Thymus (tissue), 11 donors: ENCODE measurements around the gene BFSP2. TPM values are rescaled to one million over a fixed set of nuclear protein-coding genes. Genes with fewer than 3 reads are reported as not detected.

Experiments used
- DNase-seq, 9 donors: peaks; one replicate each; pipeline ENCODE4 v3.0.0-alpha.2; 2013; ENCODE audit warnings: low spot score in 9 of 9, low read depth in 6 of 9, missing footprints in 1 of 9
- H3K27ac ChIP-seq, 2 donors: one replicate each; pipeline ENCODE4 v1.5.1; 2013; ENCODE audit warnings: control low read depth in 1 of 2, low read depth in 1 of 2, low read length in 1 of 2, mild to moderate bottlenecking in 1 of 2, moderate library complexity in 1 of 2
- H3K27me3 ChIP-seq, 2 donors: one replicate each; pipeline ENCODE4 v1.5.1; 2013; ENCODE audit warnings: low read length in 1 of 2; ENCODE audit not compliant: control insufficient read depth in 2 of 2, insufficient read depth in 1 of 2
- H3K36me3 ChIP-seq, 2 donors: one replicate each; pipeline ENCODE4 v1.5.1; 2013; ENCODE audit warnings: low read length in 1 of 2, mild to moderate bottlenecking in 1 of 2, moderate library complexity in 1 of 2; ENCODE audit not compliant: control insufficient read depth in 2 of 2, insufficient read depth in 2 of 2
- H3K4me1 ChIP-seq, 2 donors: one replicate each; pipeline ENCODE4 v1.5.1; 2013; ENCODE audit warnings: low read length in 2 of 2; ENCODE audit not compliant: control insufficient read depth in 2 of 2, insufficient read depth in 2 of 2
- H3K4me3 ChIP-seq, 2 donors: one replicate each; pipeline ENCODE4 v1.5.1; 2013; ENCODE audit warnings: low read length in 2 of 2, control low read depth in 1 of 2, mild to moderate bottlenecking in 1 of 2
- H3K9me3 ChIP-seq, 2 donors: one replicate each; pipeline ENCODE4 v1.5.1; 2013; ENCODE audit warnings: low read length in 1 of 2, mild to moderate bottlenecking in 1 of 2; ENCODE audit not compliant: control insufficient read depth in 2 of 2, insufficient read depth in 1 of 2
- WGBS: extraction: QIAGEN DNeasy Blood & Tissue Kit; methylation state at CpG from one replicate; pipeline ENCODE4 v1.1.7; 2013; 5-methylcytosine and 5-hydroxymethylcytosine counted together
- polyA plus RNA-seq: library from polyadenylated mRNA; stranded (reverse); fragments of 200-250 nt; gene quantifications from one replicate; pipeline ENCODE4 v1.2.3, GENCODE V29; 2013
- total RNA-seq: library from RNA; stranded (reverse); fragments of 120-200 nt; gene quantifications from one replicate; pipeline ENCODE4 v1.2.4, GENCODE V29; 2013
- donor health status: healthy.

The BFSP2 gene
- total and polyA plus RNA-seq, 2 donors: 3.6 to 3.8 TPM

DNA sequence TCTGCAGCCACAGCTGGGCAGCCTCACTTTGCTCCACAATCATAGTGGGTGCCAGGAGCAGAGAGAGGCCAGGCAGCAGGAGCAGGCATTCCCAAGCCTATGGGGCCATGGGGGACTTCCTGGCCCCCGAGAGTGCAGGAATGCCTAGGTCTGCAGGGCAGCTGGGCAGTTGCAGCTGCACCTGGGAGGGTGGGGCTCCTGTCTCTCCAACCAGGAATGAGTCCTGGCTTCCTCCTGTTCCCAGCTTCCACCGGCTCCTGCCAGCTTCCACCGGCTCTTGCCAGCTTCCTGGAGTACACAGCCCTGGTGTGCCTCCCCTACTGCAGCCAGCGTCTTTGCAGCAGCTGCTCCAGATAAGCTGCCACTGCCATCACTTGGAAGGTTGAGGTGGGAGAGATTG lies 87.3 kb downstream of the BFSP2 start:
- Histone ChIP-seq H3K36me3 (peaks cover 0 to 9% of the 10 kb centered on the region in 2 donors), H3K4me1 (peaks cover 21 to 36% of the 10 kb centered on the region in 2 donors), H3K9me3 (peaks cover 6 to 25% of the 10 kb centered on the region in 2 donors), H3K27ac (no peak overlapping the region), H3K4me3 (no peak overlapping the region), H3K27me3 (no peaks in the 10 kb centered on the region)
- 83% methylated on average over 4 of the region's 4 CpGs for WGBS
- DNase-seq: no peak

DNA sequence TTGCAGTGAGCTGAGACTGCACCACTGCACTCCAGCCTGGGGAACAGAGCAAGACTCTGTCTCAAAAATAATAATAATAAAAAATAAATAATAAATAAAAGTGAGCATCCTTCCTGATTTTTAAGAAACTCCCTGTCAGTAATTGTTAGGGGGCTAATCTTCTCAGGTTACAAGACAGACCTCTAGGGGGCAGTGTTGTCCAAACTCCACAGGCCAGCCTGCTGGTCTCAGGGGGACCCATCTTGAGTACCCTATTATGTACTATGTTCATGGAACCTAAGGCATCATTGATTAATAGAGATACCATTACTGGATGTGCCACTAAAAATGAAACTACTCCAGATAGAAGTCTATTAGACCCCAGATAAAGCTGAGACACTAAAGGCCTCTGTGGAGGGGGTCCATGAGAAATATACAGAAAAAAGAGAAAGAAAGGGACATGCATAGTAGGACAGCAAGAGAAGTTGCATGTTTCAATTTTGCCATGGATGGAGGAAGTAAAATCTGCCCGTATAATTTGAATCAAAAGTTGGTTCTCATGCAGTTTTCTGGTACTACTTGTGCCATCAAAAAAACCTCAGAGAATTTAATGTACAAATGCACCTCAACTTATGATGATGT lies 88.2 kb downstream of the BFSP2 start:
- Histone ChIP-seq H3K9me3 (peaks cover 6 to 25% of the 10 kb centered on the region in 2 donors), H3K27me3 (no peaks in the 10 kb centered on the region), H3K36me3 (peaks cover 0 to 9% of the 10 kb centered on the region in 2 donors), H3K4me1 (peaks cover 27 to 44% of the 10 kb centered on the region in 2 donors), H3K4me3 (peak overlapping the region in 1 of 2 donors; percentile 57), H3K27ac (no peak overlapping the region)
- DNase-seq: peak in 1 of 9 donors; percentile 64
- 65% methylated on average over 1 of the region's 1 CpG for WGBS

DNA sequence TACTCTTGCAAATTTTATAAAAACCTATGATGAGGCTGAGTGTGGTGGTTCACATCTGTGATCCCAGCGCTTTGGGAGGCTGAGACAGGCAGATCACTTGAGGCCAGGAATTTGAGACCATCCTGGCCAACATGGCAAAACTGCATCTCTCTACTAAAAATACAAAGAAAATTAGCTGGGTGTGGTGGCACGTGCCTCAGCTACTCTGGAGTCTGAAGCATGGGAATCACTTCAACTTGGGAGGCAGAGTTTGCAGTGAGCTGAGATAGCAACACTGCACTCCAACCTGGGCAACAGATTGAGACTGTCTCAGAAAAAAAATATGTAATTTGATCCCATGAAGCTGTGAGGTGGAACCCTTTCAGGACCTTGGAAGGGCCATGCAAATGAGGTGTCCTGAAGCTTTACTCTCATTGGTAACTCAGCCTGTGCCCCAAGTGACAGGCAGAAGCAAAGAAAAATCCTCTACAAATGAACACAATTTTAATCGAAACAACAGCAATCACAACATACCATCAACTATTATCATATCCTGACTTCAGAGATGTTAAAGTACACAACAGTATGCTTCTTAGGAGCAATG lies 89.0 kb downstream of the BFSP2 start:
- 90% methylated on average over 3 of the region's 3 CpGs for WGBS
- H3K9me3 ChIP-seq: peaks cover 6 to 25% of the 10 kb centered on the region in 2 donors
- peaks cover 33 to 51% of the 10 kb centered on the region in 2 donors for H3K4me1 ChIP-seq
- peak in 1 of 9 donors; percentile 43 for DNase-seq
- peaks cover 0 to 9% of the 10 kb centered on the region in 2 donors for H3K36me3 ChIP-seq
- H3K4me3 ChIP-seq: peak overlapping the region in 1 of 2 donors; percentile 57
- H3K27me3 ChIP-seq: no peaks in the 10 kb centered on the region
- H3K27ac ChIP-seq: peak overlapping the region; percentile 75 to 96

DNA sequence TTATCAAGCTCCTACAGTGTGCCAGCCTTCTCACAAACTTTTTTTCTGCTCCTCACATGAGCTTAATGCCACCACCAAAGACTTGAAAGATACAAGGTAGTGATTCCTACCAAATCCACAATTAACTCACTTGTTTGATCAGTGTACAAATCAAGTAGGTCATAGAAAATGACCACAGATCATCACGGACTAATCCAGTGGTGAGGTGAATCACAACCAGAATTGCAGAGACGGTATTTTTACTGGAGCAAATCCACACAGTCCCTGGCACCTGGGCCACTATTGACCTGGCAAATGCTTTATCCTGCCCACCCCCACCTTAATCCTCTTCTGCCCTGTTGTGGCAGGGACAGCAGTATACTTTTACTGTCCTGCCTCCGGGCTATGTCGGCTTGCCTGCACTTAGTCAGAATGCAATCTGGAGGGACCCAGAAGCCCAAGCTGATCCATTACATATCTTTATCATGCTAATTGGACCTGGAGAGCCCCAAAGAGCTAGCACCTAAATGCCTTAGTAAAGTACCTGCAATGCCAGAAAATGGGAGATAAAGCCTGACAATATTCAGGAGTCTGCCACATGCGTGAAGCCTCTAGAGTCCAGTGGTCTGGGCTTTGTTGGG lies 89.7 kb downstream of the BFSP2 start:
- H3K4me1 ChIP-seq: peaks cover 36 to 54% of the 10 kb centered on the region in 2 donors
- H3K4me3 ChIP-seq: peak overlapping the region in 1 of 2 donors; percentile 57
- H3K36me3 ChIP-seq: peaks cover 0 to 9% of the 10 kb centered on the region in 2 donors
- H3K9me3 ChIP-seq: peaks cover 6 to 25% of the 10 kb centered on the region in 2 donors
- DNase-seq: no peak
- 97% methylated on average over 5 of the region's 5 CpGs for WGBS
- H3K27ac ChIP-seq: peak overlapping the region; percentile 6 to 96
- no peaks in the 10 kb centered on the region for H3K27me3 ChIP-seq

DNA sequence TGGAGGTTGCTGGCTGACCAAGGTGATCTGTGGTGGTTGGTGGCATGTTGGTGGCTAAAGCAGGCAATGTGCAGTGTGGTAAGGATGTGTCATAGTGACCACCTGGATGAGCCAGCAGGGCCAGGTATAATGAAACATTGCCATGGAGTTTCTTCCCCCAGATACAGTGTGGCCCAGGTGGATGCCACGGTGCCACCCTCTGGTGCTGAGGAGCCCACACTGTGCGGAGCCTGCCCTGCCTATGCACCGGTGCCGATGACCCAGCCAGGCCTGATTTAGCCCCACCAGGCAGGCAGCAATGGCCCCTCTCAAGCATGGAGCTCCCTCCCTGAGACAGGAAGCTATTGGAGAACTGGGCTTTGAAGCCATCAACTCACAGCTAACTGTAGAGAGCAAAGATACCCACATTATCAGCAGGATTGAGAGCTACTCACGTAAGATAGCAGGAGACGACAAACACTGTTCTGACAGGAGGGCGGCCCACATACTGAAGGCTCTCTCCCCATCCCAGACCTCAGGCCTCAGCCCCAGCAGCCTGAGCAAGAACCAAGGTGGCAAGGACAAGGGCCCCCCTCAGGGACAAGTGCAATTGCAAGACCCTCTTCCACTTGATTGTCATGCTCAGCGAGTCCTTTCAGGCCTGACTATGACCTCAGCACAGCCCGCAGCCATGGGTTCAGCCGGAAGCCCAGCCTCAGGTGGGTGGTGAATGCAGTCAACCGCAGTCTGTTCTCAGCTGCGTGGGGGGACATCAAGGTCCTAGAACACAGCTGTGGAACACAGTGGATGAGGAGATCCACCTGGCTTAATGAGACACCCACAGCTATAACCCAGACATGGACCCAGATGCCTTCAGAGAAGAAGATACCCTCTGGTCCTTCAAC lies 90.9 kb downstream of the BFSP2 start:
- peaks cover 37 to 59% of the 10 kb centered on the region in 2 donors for H3K4me1 ChIP-seq
- H3K36me3 ChIP-seq: peaks cover 0 to 9% of the 10 kb centered on the region in 2 donors
- peak overlapping the region; percentile 26 to 57 for H3K4me3 ChIP-seq
- H3K27ac ChIP-seq: peak overlapping the region; percentile 86 to 96
- H3K27me3 ChIP-seq: no peaks in the 10 kb centered on the region
- peak in 5 of 9 donors; percentile 72 to 93 (median 86) for DNase-seq
- H3K9me3 ChIP-seq: peaks cover 6 to 22% of the 10 kb centered on the region in 2 donors
- 39% methylated on average over 12 of the region's 12 CpGs for WGBS

DNA sequence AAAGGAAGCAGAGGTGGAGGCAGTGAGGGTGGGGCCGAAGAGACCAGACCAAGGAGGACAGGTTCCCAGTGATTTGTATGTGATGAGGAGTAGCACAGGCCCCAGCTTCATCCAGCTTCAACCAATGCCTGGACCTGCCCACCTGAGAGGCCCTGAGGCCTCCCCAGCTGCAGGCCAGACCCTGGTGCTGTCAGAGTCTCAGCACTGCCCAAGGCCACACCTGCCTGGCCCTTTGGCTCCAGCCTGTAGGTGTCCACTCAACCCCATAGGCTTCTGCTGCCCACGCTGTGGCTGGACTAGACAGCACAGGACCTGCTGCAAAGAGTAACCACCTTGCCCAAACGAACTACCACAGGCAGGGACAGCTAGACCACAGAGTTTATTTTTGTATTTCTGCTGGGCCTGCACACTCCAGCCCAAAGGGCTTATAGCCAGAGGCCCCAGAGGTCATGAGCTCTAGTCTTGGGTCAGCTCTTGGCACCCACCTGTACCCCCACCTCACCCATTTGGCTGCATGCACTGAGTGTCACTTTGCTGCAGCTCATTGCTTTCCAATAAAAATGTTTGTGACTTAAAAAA lies 91.7 kb downstream of the BFSP2 start:
- Histone ChIP-seq H3K4me1 (peaks cover 43 to 65% of the 10 kb centered on the region in 2 donors), H3K9me3 (peaks cover 4 to 15% of the 10 kb centered on the region in 2 donors), H3K27me3 (no peaks in the 10 kb centered on the region), H3K27ac (peak overlapping the region; percentile 86 to 96), H3K4me3 (peak overlapping the region; percentile 26 to 57), H3K36me3 (peaks cover 0 to 5% of the 10 kb centered on the region in 2 donors)
- peak in 1 of 9 donors; percentile 46 for DNase-seq
- 90% methylated on average over 3 of the region's 3 CpGs for WGBS

DNA sequence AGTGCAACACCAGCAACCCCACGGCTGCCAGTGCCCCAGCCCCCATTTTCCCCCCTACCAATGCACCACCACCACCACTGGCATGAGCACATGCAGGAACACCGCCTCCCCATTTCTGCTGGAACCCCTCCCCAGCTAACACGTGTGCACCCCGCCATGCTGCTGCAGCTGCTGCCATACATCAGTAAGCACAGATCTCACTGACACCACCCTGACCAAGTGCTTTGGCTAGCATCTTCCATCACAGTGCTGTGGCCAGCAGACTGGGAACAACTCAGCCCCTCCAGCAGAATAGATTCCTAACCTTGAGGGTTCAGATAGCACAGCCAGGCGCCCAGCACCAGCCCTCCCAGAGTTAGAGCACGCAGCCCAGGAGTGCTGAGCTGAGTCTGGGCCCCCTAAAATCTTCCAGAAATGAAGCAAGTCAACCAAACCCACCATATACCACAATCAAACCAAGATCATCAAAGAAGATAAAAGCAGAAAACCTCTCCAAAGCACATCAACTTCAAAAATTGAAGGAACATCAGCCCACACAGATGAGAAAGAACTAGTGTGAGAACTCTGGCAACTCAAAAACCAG lies 92.4 kb downstream of the BFSP2 start:
- Histone ChIP-seq H3K27me3 (no peaks in the 10 kb centered on the region), H3K27ac (peak overlapping the region; percentile 86 to 96), H3K9me3 (peaks cover 0 to 8% of the 10 kb centered on the region in 2 donors), H3K36me3 (peaks cover 0 to under 1% of the 10 kb centered on the region in 2 donors), H3K4me3 (no peak overlapping the region), H3K4me1 (peaks cover 46 to 69% of the 10 kb centered on the region in 2 donors)
- WGBS: 20% methylated on average over 6 of the region's 6 CpGs
- peak in 4 of 9 donors; percentile 58 to 84 (median 63) for DNase-seq

DNA sequence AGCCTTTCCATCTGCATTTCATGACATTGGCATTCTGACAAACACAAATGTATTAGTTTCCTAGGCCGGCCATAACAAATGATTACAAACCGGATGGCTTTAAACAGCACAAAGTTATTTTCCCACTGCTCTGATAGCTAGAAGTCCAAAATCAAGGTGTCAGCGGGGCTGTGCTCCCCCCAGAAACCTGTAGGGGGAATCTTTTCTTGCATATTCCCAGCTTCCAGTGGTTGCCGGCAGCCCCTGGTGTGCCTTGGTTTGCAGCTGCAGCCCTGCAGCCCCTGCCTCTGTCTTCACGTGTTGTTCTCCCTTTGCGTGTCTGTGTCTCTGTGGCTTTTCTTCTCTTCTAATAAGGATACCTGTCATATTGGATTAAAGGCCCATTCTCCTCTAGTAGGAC lies 94.6 kb downstream of the BFSP2 start:
- Histone ChIP-seq H3K36me3 (no peaks in the 10 kb centered on the region), H3K4me3 (no peak overlapping the region), H3K4me1 (peaks cover 48 to 71% of the 10 kb centered on the region in 2 donors), H3K27me3 (no peaks in the 10 kb centered on the region), H3K9me3 (no peaks in the 10 kb centered on the region), H3K27ac (peak overlapping the region; percentile 5 to 20)
- DNase-seq: peak in 1 of 9 donors; percentile 61
- WGBS: 82% methylated on average over 6 of the region's 6 CpGs
